Measurements from ENCODE around the gene RBM3. TPM values are rescaled to one million over a fixed set of nuclear protein-coding genes. Genes with fewer than 3 reads are reported as not detected.

The RBM3 gene
- total RNA-seq, 1 experiment from 2014 or later: 264 TPM

- Mint-ChIP-seq H3K36me3 (ENCODE audit: insufficient read depth, unreplicated experiment) (peaks cover 13% of the 10 kb centered on the region), H3K4me3 (ENCODE audit: unreplicated experiment) (no peak overlapping the region), H3K27ac (ENCODE audit: unreplicated experiment) (no peak overlapping the region), H3K4me1 (ENCODE audit: low read depth, unreplicated experiment) (no peaks in the 10 kb centered on the region), H3K27me3 (ENCODE audit: insufficient read depth, unreplicated experiment) (no peaks in the 10 kb centered on the region), H3K9me3 (ENCODE audit: unreplicated experiment) (no peaks in the 10 kb centered on the region)
- DNase-seq: no peak
- intact Hi-C loops (cut with micrococcal nuclease; ENCODE audit: unreplicated experiment): no loop called here
- H3K4me1 ChIP-seq: no peaks in the 10 kb centered on the region
- ChIA-PET POLR2A (no interaction called here), CTCF (no interaction called here)
- H3K9me3 ChIP-seq: no peaks in the 10 kb centered on the region
- H3K36me3 ChIP-seq (ENCODE audit: control insufficient read depth, insufficient read depth, low read length): no peaks in the 10 kb centered on the region
- no peak overlapping the region for H3K4me3 ChIP-seq (ENCODE audit: low read depth, low read length)
- H3K27me3 ChIP-seq (replicated peaks; ENCODE audit: control insufficient read depth, insufficient read depth, low read length): no peaks in the 10 kb centered on the region
- no TSS peak for BruUV-seq (replicated peaks)
- TF ChIP-seq CTCF (IDR thresholded peaks at IDR 0.05; ENCODE audit: insufficient read depth in 1 of 2, low read depth in 1 of 2, low read length in 1 of 2, severe bottlenecking in 1 of 2, unreplicated experiment in 1 of 2): no peak
Measured at GRCh38 chrX:48558271-48558670, 16.0 kb upstream of the RBM3 start.

GRCh38 chrX:48559636-48560035 lies 14.6 kb upstream of the RBM3 start:
- no TSS peak for BruUV-seq (replicated peaks)
- peaks cover 8% of the 10 kb centered on the region for H3K36me3 Mint-ChIP-seq (ENCODE audit: insufficient read depth, unreplicated experiment)

GRCh38 chrX:48560056-48560455 lies 14.2 kb upstream of the RBM3 start:
- no peaks in the 10 kb centered on the region for H3K9me3 Mint-ChIP-seq (ENCODE audit: unreplicated experiment)
- no peak for DNase-seq
- no peak overlapping the region for H3K4me3 Mint-ChIP-seq (ENCODE audit: unreplicated experiment)
- no peaks in the 10 kb centered on the region for H3K27me3 Mint-ChIP-seq (ENCODE audit: insufficient read depth, unreplicated experiment)
- ChIA-PET CTCF (no interaction called here), POLR2A (no interaction called here)
- Histone ChIP-seq H3K27me3 (replicated peaks; ENCODE audit: control insufficient read depth, insufficient read depth, low read length) (no peaks in the 10 kb centered on the region), H3K9me3 (no peaks in the 10 kb centered on the region), H3K4me3 (ENCODE audit: low read depth, low read length) (no peak overlapping the region), H3K4me1 (no peaks in the 10 kb centered on the region), H3K36me3 (ENCODE audit: control insufficient read depth, insufficient read depth, low read length) (no peaks in the 10 kb centered on the region; the same call in 1 of the 2 replicates)
- no TSS peak for BruUV-seq (replicated peaks)
- H3K27ac Mint-ChIP-seq (ENCODE audit: unreplicated experiment): no peak overlapping the region
- intact Hi-C loops (cut with micrococcal nuclease; ENCODE audit: unreplicated experiment): no loop called here
- no peaks in the 10 kb centered on the region for H3K4me1 Mint-ChIP-seq (ENCODE audit: low read depth, unreplicated experiment)
- peaks cover 5% of the 10 kb centered on the region for H3K36me3 Mint-ChIP-seq (ENCODE audit: insufficient read depth, unreplicated experiment)
- no peak for TF ChIP-seq CTCF (IDR thresholded peaks at IDR 0.05; ENCODE audit: insufficient read depth in 1 of 2, low read depth in 1 of 2, low read length in 1 of 2, severe bottlenecking in 1 of 2, unreplicated experiment in 1 of 2)

More at GRCh38 chrX:48559636-48560035, 14.6 kb upstream of the RBM3 start:
- no peaks in the 10 kb centered on the region for H3K4me1 ChIP-seq
- DNase-seq: no peak
- Mint-ChIP-seq H3K27me3 (ENCODE audit: insufficient read depth, unreplicated experiment) (no peaks in the 10 kb centered on the region), H3K9me3 (ENCODE audit: unreplicated experiment) (no peaks in the 10 kb centered on the region), H3K27ac (ENCODE audit: unreplicated experiment) (no peak overlapping the region), H3K4me3 (ENCODE audit: unreplicated experiment) (no peak overlapping the region), H3K4me1 (ENCODE audit: low read depth, unreplicated experiment) (no peaks in the 10 kb centered on the region)
- ChIA-PET POLR2A (no interaction called here), CTCF (no interaction called here)
- no peaks in the 10 kb centered on the region; the same call in 1 of the 2 replicates for H3K36me3 ChIP-seq (ENCODE audit: control insufficient read depth, insufficient read depth, low read length)
- no peak overlapping the region for H3K4me3 ChIP-seq (ENCODE audit: low read depth, low read length)
- no peaks in the 10 kb centered on the region for H3K27me3 ChIP-seq (replicated peaks; ENCODE audit: control insufficient read depth, insufficient read depth, low read length)
- no peak for TF ChIP-seq CTCF (IDR thresholded peaks at IDR 0.05; ENCODE audit: insufficient read depth in 1 of 2, low read depth in 1 of 2, low read length in 1 of 2, severe bottlenecking in 1 of 2, unreplicated experiment in 1 of 2)
- no peaks in the 10 kb centered on the region for H3K9me3 ChIP-seq
- intact Hi-C loops (cut with micrococcal nuclease; ENCODE audit: unreplicated experiment): no loop called here
